GM12874 (cell line): ENCODE measurements around the gene CACNA1H.

Experiments used
- CTCF ChIP-seq: IDR thresholded peaks from 2 replicates; pipeline ENCODE4 v1.5.1; 2011; ENCODE audit warnings: low read depth, mild to moderate bottlenecking, control low read depth, low read length, moderate library complexity; ENCODE audit not compliant: insufficient read depth

The CACNA1H gene

GRCh38 chr16:1180549-1181403, 27.9 kb downstream of the CACNA1H start:
- TF ChIP-seq CTCF = no peak

GRCh38 chr16:1181404-1182315, 28.8 kb downstream of the CACNA1H start:
- no peak for TF ChIP-seq CTCF

GRCh38 chr16:1182316-1182671, 29.4 kb downstream of the CACNA1H start:
- TF ChIP-seq CTCF = no peak

DNA sequence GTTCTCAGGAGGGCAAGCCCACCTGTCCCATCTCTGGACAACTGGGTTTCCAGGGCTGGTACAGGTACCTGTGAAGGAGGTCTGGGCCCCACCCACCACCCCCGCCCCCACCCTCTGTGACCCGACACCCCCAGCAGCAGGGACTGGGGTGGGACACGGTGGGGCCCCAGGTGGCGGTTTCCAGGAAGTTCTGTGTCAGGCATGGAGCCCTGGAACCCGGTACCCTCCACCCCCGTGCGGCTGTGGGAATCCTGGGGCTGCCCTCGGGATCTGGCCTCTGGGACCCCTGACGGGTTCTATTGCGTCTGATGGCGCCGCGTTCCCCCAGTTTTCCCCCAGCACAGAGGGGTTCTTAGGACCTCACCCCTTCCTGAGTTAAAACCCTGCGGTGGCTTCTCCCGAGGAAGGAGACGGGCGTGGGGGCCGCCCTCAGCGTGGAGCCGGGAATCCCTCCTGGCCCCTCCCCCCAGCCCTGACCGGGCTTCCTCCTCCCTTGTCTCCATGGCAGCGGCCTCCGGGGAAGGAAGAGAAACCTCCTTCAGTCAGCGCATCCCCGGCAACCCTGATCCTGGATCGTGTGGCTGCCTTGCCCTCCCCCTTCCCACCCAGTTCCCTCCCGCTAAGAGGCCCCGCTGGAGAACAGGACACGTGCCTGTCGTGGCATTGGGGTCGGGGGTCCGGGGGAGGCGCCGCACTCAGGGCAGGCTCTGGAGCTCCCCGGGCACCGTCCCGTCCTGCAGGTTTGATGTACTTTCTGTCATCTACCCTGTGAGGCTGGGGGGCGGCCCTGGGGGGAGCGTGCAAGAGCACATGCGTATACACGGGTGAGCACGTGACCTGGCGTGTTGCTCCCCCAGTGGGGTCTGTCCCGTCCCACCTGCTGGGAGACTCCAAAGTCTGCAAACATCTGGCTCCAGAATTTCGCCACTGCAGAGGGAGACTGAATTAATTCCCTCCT, 30.3 kb downstream of the CACNA1H start:
- TF ChIP-seq CTCF = no peak

DNA sequence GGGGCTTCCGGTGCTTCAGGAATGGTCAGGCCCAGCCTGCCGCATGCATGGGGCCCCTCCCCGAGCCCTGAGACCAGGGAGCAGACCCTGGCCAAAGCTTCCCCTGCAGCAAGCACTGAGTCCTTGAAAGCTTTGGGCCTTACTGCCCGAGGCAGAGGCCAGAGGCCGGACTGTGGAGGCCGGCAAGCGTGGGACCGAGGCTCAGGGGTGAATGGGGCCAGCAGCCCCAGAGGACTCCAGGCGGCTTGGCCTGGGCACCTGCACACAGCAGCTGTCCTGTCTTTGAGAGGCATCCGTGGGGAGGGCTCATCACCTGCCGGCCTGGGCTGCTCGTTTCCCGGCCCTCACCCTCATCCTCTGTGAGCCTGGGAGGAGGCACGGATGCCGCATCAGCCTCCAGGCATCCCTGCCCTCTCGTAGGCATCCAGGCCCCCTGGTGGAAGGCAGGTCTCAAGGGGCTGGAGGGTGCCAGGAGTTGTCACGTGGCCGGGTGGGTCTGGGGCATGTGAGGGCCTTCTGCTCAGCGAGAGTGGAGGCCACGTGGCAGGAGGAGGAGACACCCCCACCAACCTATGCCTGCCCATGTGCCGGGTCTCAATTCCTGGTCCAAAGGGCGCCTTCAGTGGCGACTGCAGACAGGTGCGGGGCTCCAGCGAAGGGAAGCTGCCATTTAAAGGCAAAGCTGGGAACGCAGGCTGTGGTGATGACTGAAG, 31.4 kb downstream of the CACNA1H start:
- TF ChIP-seq CTCF = no peak

DNA sequence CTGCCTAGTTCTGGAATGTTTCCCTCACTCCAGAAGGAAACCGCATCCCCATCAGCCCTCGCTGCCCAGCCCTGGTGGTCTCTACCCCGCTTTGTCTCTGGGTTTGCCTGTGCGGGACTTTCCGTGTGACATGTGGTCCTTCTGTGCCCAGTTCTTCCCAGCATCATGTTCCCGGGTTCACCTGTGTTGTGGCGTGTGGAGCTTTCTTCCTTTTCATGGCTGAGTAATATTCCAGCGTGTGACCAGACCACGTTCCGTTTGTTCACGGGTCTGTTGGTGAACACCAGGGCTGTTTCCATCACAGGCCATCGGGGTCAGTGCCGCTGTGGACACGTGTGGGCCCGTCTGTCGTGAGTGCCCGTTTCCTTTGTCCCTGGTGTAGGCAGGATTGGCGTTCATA, 32.1 kb downstream of the CACNA1H start:
- TF ChIP-seq CTCF = no peak
